Chondrocyte (in vitro differentiated cells): Measurements from ENCODE around the gene CHRDL1. TPM values are rescaled to one million over a fixed set of nuclear protein-coding genes. Genes with fewer than 3 reads are reported as not detected.

Experiments
- DNase-seq: peaks from one replicate; pipeline ENCODE4 v3.0.0; 2021; ENCODE audit warnings: mixed read lengths, low spot score
- H3K27ac Mint-ChIP-seq: one replicate; pipeline ENCODE4 v1.8.0; 2021; ENCODE audit warnings: mild to moderate bottlenecking, moderate library complexity, mixed read lengths; ENCODE audit not compliant: unreplicated experiment
- H3K27me3 Mint-ChIP-seq: 2 replicates; pipeline ENCODE4 v1.8.0; 2021; ENCODE audit warnings: low read depth, mixed read lengths
- H3K36me3 Mint-ChIP-seq: 2 replicates; pipeline ENCODE4 v1.8.0; 2021; ENCODE audit warnings: low read depth, mixed read lengths
- H3K4me1 Mint-ChIP-seq: 2 replicates; pipeline ENCODE4 v1.8.0; 2021; ENCODE audit warnings: low read depth, mild to moderate bottlenecking, mixed read lengths
- H3K4me3 Mint-ChIP-seq: one replicate; pipeline ENCODE4 v1.8.0; 2021; ENCODE audit warnings: mild to moderate bottlenecking, moderate library complexity, mixed read lengths; ENCODE audit not compliant: unreplicated experiment
- H3K9me3 Mint-ChIP-seq: 2 replicates; pipeline ENCODE4 v1.8.0; 2021; ENCODE audit warnings: low read depth, mixed read lengths
- CTCF ChIP-seq: fragments of 200-600 bp; sonication (generic); IDR thresholded peaks from 2 replicates; pipeline ENCODE4 v1.5.0; 2021; ENCODE audit warnings: antibody characterized with exemption, mild to moderate bottlenecking, moderate library complexity
- total RNA-seq: library from RNA; stranded (reverse); gene quantifications from 3 replicates; pipeline ENCODE4 v1.2.1, GENCODE V29; 2021

Gene CHRDL1
- total RNA-seq, 1 donor from 2014 or later, result 1.2 TPM

GRCh38 chrX:110806145-110806544 lies 10.5 kb upstream of the CHRDL1 start:
- Mint-ChIP-seq H3K4me1 (no peaks in the 10 kb centered on the region), H3K36me3 (no peaks in the 10 kb centered on the region), H3K9me3 (no peaks in the 10 kb centered on the region), H3K4me3 (no peak overlapping the region), H3K27me3 (peaks cover 7% of the 10 kb centered on the region), H3K27ac (no peak overlapping the region)
- TF ChIP-seq CTCF, result no peak
- no peak for DNase-seq

- H3K4me3 Mint-ChIP-seq, result no peak overlapping the region
- peaks cover 7% of the 10 kb centered on the region for H3K27me3 Mint-ChIP-seq
- TF ChIP-seq CTCF, result no peak
- no peaks in the 10 kb centered on the region for H3K36me3 Mint-ChIP-seq
- DNase-seq, result no peak
- H3K4me1 Mint-ChIP-seq, result no peaks in the 10 kb centered on the region
- H3K27ac Mint-ChIP-seq, result no peak overlapping the region
- H3K9me3 Mint-ChIP-seq, result no peaks in the 10 kb centered on the region
Observed at GRCh38 chrX:110805303-110805702, 9.7 kb upstream of the CHRDL1 start.

- TF ChIP-seq CTCF, result no peak
Observed at GRCh38 chrX:110804446-110804845, 8.8 kb upstream of the CHRDL1 start.

GRCh38 chrX:110803506-110803905 lies 7.9 kb upstream of the CHRDL1 start:
- H3K27me3 Mint-ChIP-seq, result peaks cover 10% of the 10 kb centered on the region
- no peak overlapping the region for H3K4me3 Mint-ChIP-seq
- no peak for DNase-seq
- TF ChIP-seq CTCF, result no peak
- no peaks in the 10 kb centered on the region for H3K36me3 Mint-ChIP-seq
- no peaks in the 10 kb centered on the region for H3K9me3 Mint-ChIP-seq
- no peaks in the 10 kb centered on the region for H3K4me1 Mint-ChIP-seq
- H3K27ac Mint-ChIP-seq, result no peak overlapping the region

More at GRCh38 chrX:110804446-110804845, 8.8 kb upstream of the CHRDL1 start:
- DNase-seq, result no peak
- Mint-ChIP-seq H3K27me3 (peaks cover 7% of the 10 kb centered on the region), H3K4me1 (no peaks in the 10 kb centered on the region), H3K36me3 (no peaks in the 10 kb centered on the region), H3K27ac (no peak overlapping the region), H3K9me3 (no peaks in the 10 kb centered on the region), H3K4me3 (no peak overlapping the region)

GRCh38 chrX:110796407-110796697 lies 735 bp upstream of the CHRDL1 start:
- no peak overlapping the region for H3K27ac Mint-ChIP-seq

More at GRCh38 chrX:110796407-110796697, 735 bp upstream of the CHRDL1 start:
- Mint-ChIP-seq H3K27me3 (peaks cover 63% of the 10 kb centered on the region), H3K4me1 (peaks cover 4% of the 10 kb centered on the region), H3K4me3 (peak overlapping the region; percentile 69), H3K9me3 (no peaks in the 10 kb centered on the region), H3K36me3 (no peaks in the 10 kb centered on the region)
- DNase-seq, result no peak
- no peak for TF ChIP-seq CTCF
